Mesothelial cell of epicardium (in vitro differentiated cells): ENCODE data around the gene ICA1. TPM values are rescaled to one million over a fixed set of nuclear protein-coding genes. Genes with fewer than 3 reads are reported as not detected.
"Not testable (repeated sequence)": the region's sequence is repeated elsewhere in the genome, so short reads cannot be mapped to it uniquely, and the experiment has no call there.

ENCODE experiments used
- DNase-seq, 2 experiments: peaks; one replicate each; pipeline ENCODE4 v3.0.0; 2021; ENCODE audit warnings: low spot score in 2 of 2; ENCODE audit not compliant: unreplicated experiment in 2 of 2
- H3K27ac Mint-ChIP-seq: 2 replicates; pipeline ENCODE4 v1.8.0; 2021; ENCODE audit warnings: mixed read lengths
- H3K27me3 Mint-ChIP-seq: 2 replicates; pipeline ENCODE4 v1.8.0; 2021; ENCODE audit warnings: low read depth, mixed read lengths
- H3K36me3 Mint-ChIP-seq: 2 replicates; pipeline ENCODE4 v1.8.0; 2021; ENCODE audit warnings: mixed read lengths
- H3K4me1 Mint-ChIP-seq: 2 replicates; pipeline ENCODE4 v1.8.0; 2021; ENCODE audit warnings: mixed read lengths
- H3K4me3 Mint-ChIP-seq: 2 replicates; pipeline ENCODE4 v1.8.0; 2021; ENCODE audit warnings: mild to moderate bottlenecking, moderate library complexity, mixed read lengths
- H3K9me3 Mint-ChIP-seq: 2 replicates; pipeline ENCODE4 v1.8.0; 2021; ENCODE audit warnings: mixed read lengths
- CTCF ChIP-seq: fragments of 200-600 bp; sonication (generic); IDR thresholded peaks from one replicate; pipeline ENCODE4 v1.5.0; 2021; ENCODE audit warnings: antibody characterized with exemption; ENCODE audit not compliant: unreplicated experiment
- total RNA-seq: library from RNA; stranded (reverse); gene quantifications from 3 replicates; pipeline ENCODE4 v1.2.1, GENCODE V29; 2021

The ICA1 gene
- total RNA-seq, 1 donor from 2014 or later, result 8.2 TPM

GRCh38 chr7:8068892-8069686, 192.9 kb downstream of the ICA1 start:
- H3K36me3 Mint-ChIP-seq, result peaks cover 37% of the 10 kb centered on the region
- no peak for DNase-seq
- no peak for TF ChIP-seq CTCF
- peaks cover 15% of the 10 kb centered on the region for H3K9me3 Mint-ChIP-seq
- H3K4me1 Mint-ChIP-seq, result peaks cover 6% of the 10 kb centered on the region
- no peak overlapping the region for H3K4me3 Mint-ChIP-seq
- no peak overlapping the region for H3K27ac Mint-ChIP-seq
- no peaks in the 10 kb centered on the region for H3K27me3 Mint-ChIP-seq

GRCh38 chr7:8065356-8065813, 196.6 kb downstream of the ICA1 start:
- H3K27me3 Mint-ChIP-seq, result no peaks in the 10 kb centered on the region
- no peak for TF ChIP-seq CTCF
- DNase-seq, result no peak
- H3K4me3 Mint-ChIP-seq, result no peak overlapping the region
- no peaks in the 10 kb centered on the region for H3K4me1 Mint-ChIP-seq
- H3K36me3 Mint-ChIP-seq, result peaks cover 49% of the 10 kb centered on the region
- H3K9me3 Mint-ChIP-seq, result peaks cover 21% of the 10 kb centered on the region
- H3K27ac Mint-ChIP-seq, result no peak overlapping the region

- DNase-seq, result no peak
Observed at GRCh38 chr7:8064828-8065227, 197.1 kb downstream of the ICA1 start.

GRCh38 chr7:8063706-8064297, 198.2 kb downstream of the ICA1 start:
- Mint-ChIP-seq H3K36me3 (peaks cover 51% of the 10 kb centered on the region), H3K27me3 (no peaks in the 10 kb centered on the region), H3K4me3 (no peak overlapping the region), H3K9me3 (peaks cover 21% of the 10 kb centered on the region), H3K27ac (no peak overlapping the region), H3K4me1 (no peaks in the 10 kb centered on the region)
- DNase-seq, result no peak
- TF ChIP-seq CTCF, result no peak

More at GRCh38 chr7:8064828-8065227, 197.1 kb downstream of the ICA1 start:
- H3K36me3 Mint-ChIP-seq, result peaks cover 51% of the 10 kb centered on the region
- no peak for TF ChIP-seq CTCF
- H3K27me3 Mint-ChIP-seq, result no peaks in the 10 kb centered on the region
- peaks cover 21% of the 10 kb centered on the region for H3K9me3 Mint-ChIP-seq
- no peak overlapping the region for H3K4me3 Mint-ChIP-seq
- H3K27ac Mint-ChIP-seq, result no peak overlapping the region
- H3K4me1 Mint-ChIP-seq, result no peaks in the 10 kb centered on the region

- H3K27me3 Mint-ChIP-seq, H3K27ac Mint-ChIP-seq, H3K4me1 Mint-ChIP-seq, DNase-seq, H3K4me3 Mint-ChIP-seq: not testable (repeated sequence)
- peaks cover 21% of the 10 kb centered on the region for H3K9me3 Mint-ChIP-seq
- H3K36me3 Mint-ChIP-seq, result peaks cover 49% of the 10 kb centered on the region
Observed at GRCh38 chr7:8063300-8063699, 198.7 kb downstream of the ICA1 start.

Other genes starting within 250 kb of the ICA1 start
- not detected in 3 replicates for gene NXPH1, start 171.4 kb upstream of the ICA1 start, total RNA-seq